OCI-LY7 (cell line): ENCODE data around the gene SOX5. TPM values are rescaled to one million over a fixed set of nuclear protein-coding genes. Genes with fewer than 3 reads are reported as not detected.

Experiments used
- BruUV-seq: library from RNA; stranded (reverse); fragments of 400-500 nt; replicated peaks from 2 replicates; lab custom pipeline; 2021; lab: Mats Ljungman, UMichigan
- CTCF ChIA-PET: fragments of 300-600 bp; sonication (Branson Sonifier 250); formaldehyde crosslinking; loops from one replicate; lab custom pipeline; 2022; ENCODE audit warnings: antibody characterized with exemption; ENCODE audit not compliant: unreplicated experiment; lab: Charles Lee
- POLR2A ChIA-PET: fragments of 300-600 bp; sonication (Branson Sonifier 250); formaldehyde crosslinking; loops from one replicate; lab custom pipeline; 2022; ENCODE audit warnings: antibody characterized with exemption; lab: Charles Lee
- DNase-seq: peaks from one replicate; pipeline ENCODE4 v3.0.0-alpha.2; 2015; ENCODE audit warnings: low spot score
- H2AFZ ChIP-seq: fragments of 200-600 bp; sonication (generic), shearing (Covaris generic); 2 replicates; pipeline ENCODE4 v1.6.1; 2014; ENCODE audit warnings: mild to moderate bottlenecking, antibody characterized with exemption, low read length, moderate library complexity
- H3K27ac ChIP-seq: fragments of 200-600 bp; sonication (generic); 2 replicates; pipeline ENCODE4 v1.5.1; 2014; ENCODE audit warnings: mixed run types, low read depth, mild to moderate bottlenecking, moderate library complexity, low read length, inconsistent platforms; ENCODE audit not compliant: poor library complexity, severe bottlenecking
- H3K36me3 ChIP-seq: fragments of 200-600 bp; sonication (generic); 2 replicates; pipeline ENCODE4 v1.6.1; 2014; ENCODE audit warnings: mild to moderate bottlenecking, antibody characterized with exemption, low read length, moderate library complexity, mixed read lengths; ENCODE audit not compliant: insufficient read depth
- H3K4me1 ChIP-seq: fragments of 200-600 bp; sonication (generic); 2 replicates; pipeline ENCODE4 v1.5.1; 2014; ENCODE audit warnings: mild to moderate bottlenecking, low read length; ENCODE audit not compliant: insufficient read depth, poor library complexity, severe bottlenecking
- H3K4me2 ChIP-seq: fragments of 200-600 bp; sonication (generic); 2 replicates; pipeline ENCODE4 v1.6.1; 2014; ENCODE audit warnings: mild to moderate bottlenecking, low read length
- H3K4me3 ChIP-seq: fragments of 200-600 bp; sonication (generic); 2 replicates; pipeline ENCODE4 v1.5.1; 2014; ENCODE audit warnings: mild to moderate bottlenecking, low read depth, low read length; ENCODE audit not compliant: poor library complexity, severe bottlenecking
- H3K79me2 ChIP-seq: fragments of 200-600 bp; sonication (generic); 2 replicates; pipeline ENCODE4 v1.6.1; 2016; ENCODE audit warnings: low read depth, mild to moderate bottlenecking, low read length, moderate library complexity, mixed read lengths; ENCODE audit not compliant: insufficient read depth
- H3K9me2 ChIP-seq: fragments of 200-600 bp; sonication (generic); 2 replicates; pipeline ENCODE4 v1.6.1; 2016; ENCODE audit warnings: mild to moderate bottlenecking, low read length, mixed read lengths; ENCODE audit not compliant: insufficient read depth
- H3K9me3 ChIP-seq: fragments of 200-600 bp; sonication (generic); 2 replicates; pipeline ENCODE4 v1.6.1; 2014; ENCODE audit warnings: mild to moderate bottlenecking, mixed run types, low read length, mixed read lengths
- H4K20me1 ChIP-seq: fragments of 200-600 bp; sonication (generic); 2 replicates; pipeline ENCODE4 v1.6.1; 2014; ENCODE audit warnings: mild to moderate bottlenecking, antibody characterized with exemption, low read length, moderate library complexity, mixed read lengths; ENCODE audit not compliant: insufficient read depth
- CTCF ChIP-seq: fragments of 200-600 bp; sonication (generic); conservative IDR thresholded peaks from 2 replicates; pipeline ENCODE4 v1.5.1; 2014; ENCODE audit warnings: mild to moderate bottlenecking, antibody characterized with exemption, low read length, moderate library complexity, mixed read lengths
- EZH2phosphoT487 ChIP-seq: fragments of 200-600 bp; sonication (generic); IDR thresholded peaks from 2 replicates; pipeline ENCODE4 v1.6.1; 2018; ENCODE audit warnings: low read depth, borderline replicate concordance, mild to moderate bottlenecking, mixed run types, antibody characterized with exemption, low read length, moderate library complexity, mixed read lengths
- intact Hi-C: fragments of 100-400 bp; cut with micrococcal nuclease; formaldehyde crosslinking; loops from one replicate; pipeline ENCODE4 v1.10.0; 2022; ENCODE audit not compliant: unreplicated experiment
- total RNA-seq, 2 experiments: library from RNA; depleted of rRNA in 1 of 2; stranded (reverse); fragments of >200 nt in 1 of 2; shearing (Covaris generic) in 1 of 2; gene quantifications; 2 replicates each; pipeline ENCODE4 v1.2.3, GENCODE V29; 2014 to 2022

The SOX5 gene
- total RNA-seq, 2 experiments from 2014 or later = 0.16 TPM; not detected in 1

- no peaks in the 10 kb centered on the region for H3K4me1 ChIP-seq
- no peak overlapping the region for H2AFZ ChIP-seq
- intact Hi-C loops = no loop called here
- no peak for DNase-seq
- no peaks in the 10 kb centered on the region for H4K20me1 ChIP-seq
- no peak overlapping the region for H3K4me3 ChIP-seq
- POLR2A ChIA-PET = interaction anchor here (1.0 kb wide), 1 partner anchor 8 kb away, joined by 3 read pairs; no protein-coding TSS in a partner anchor
- H3K27ac ChIP-seq = no peak overlapping the region
- no peaks in the 10 kb centered on the region for H3K9me3 ChIP-seq
- no peaks in the 10 kb centered on the region for H3K79me2 ChIP-seq
- TF ChIP-seq EZH2phosphoT487 (no peak), CTCF (no peak)
- no peaks in the 10 kb centered on the region for H3K36me3 ChIP-seq
- CTCF ChIA-PET = no interaction called here
- no peaks in the 10 kb centered on the region for H3K9me2 ChIP-seq
- no TSS peak for BruUV-seq
- H3K4me2 ChIP-seq = no peak overlapping the region
These were observed 383.3 kb downstream of the SOX5 start for GRCh38 chr12:23566133-23566532.

- POLR2A ChIA-PET = interaction anchor here (0.6 kb wide), 2 partner anchors 29 to 441 kb away, joined by 3 read pairs; no protein-coding TSS in a partner anchor
- Histone ChIP-seq H3K4me3 (no peak overlapping the region), H3K9me3 (no peaks in the 10 kb centered on the region), H3K9me2 (no peaks in the 10 kb centered on the region), H2AFZ (no peak overlapping the region), H3K27ac (no peak overlapping the region), H4K20me1 (no peaks in the 10 kb centered on the region), H3K79me2 (no peaks in the 10 kb centered on the region), H3K4me1 (no peaks in the 10 kb centered on the region), H3K36me3 (no peaks in the 10 kb centered on the region), H3K4me2 (no peak overlapping the region)
- DNase-seq = no peak
- CTCF ChIA-PET = no interaction called here
- intact Hi-C loops = no loop called here
- TF ChIP-seq EZH2phosphoT487 (no peak), CTCF (no peak)
- BruUV-seq = no TSS peak
These were observed 384.9 kb downstream of the SOX5 start for GRCh38 chr12:23564451-23565152.
